Measurements from ENCODE around the gene CNGA4.

DNA sequence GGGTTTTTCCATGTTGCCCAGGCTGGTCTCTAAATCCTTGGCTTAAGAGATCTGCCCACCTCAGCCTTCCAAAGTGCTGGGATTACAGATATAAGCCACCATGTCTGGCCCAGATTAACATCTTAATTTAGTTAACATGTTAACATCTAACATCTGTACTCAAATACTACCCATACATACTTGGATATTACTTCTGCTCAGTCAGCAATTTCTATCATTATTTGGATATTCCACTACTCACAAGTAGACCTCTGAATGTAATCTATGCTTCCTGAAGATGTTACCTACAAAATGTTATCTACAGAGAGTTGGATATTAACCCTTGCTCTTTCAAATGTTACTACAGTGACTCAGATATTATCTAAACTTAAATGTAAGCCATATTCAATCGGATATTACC lies 24.8 kb downstream of the CNGA4 start:
- TF ChIP-seq EP300 (IDR thresholded peaks at IDR 0.05) = no peak
- TF ChIP-seq, protein P1, sequence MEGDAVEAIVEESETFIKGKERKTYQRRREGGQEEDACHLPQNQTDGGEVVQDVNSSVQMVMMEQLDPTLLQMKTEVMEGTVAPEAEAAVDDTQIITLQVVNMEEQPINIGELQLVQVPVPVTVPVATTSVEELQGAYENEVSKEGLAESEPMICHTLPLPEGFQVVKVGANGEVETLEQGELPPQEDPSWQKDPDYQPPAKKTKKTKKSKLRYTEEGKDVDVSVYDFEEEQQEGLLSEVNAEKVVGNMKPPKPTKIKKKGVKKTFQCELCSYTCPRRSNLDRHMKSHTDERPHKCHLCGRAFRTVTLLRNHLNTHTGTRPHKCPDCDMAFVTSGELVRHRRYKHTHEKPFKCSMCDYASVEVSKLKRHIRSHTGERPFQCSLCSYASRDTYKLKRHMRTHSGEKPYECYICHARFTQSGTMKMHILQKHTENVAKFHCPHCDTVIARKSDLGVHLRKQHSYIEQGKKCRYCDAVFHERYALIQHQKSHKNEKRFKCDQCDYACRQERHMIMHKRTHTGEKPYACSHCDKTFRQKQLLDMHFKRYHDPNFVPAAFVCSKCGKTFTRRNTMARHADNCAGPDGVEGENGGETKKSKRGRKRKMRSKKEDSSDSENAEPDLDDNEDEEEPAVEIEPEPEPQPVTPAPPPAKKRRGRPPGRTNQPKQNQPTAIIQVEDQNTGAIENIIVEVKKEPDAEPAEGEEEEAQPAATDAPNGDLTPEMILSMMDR (IDR thresholded peaks at IDR 0.05) = no peak
